Right lobe of liver (tissue), 6 donors: ENCODE results near the gene NANS. TPM values are rescaled to one million over a fixed set of nuclear protein-coding genes. Genes with fewer than 3 reads are reported as not detected.

Experiments
- ATAC-seq, 4 donors: fragments of 200-7000 bp; cut with Tn5 transposase; one replicate each; pipeline ENCODE4 v1.9.1; 2020; ENCODE audit warnings: mild to moderate bottlenecking in 4 of 4, moderate library complexity in 4 of 4
- DNase-seq, 3 donors: peaks; one replicate each; pipeline ENCODE4 v3.0.0-alpha.2; 2020
- H3K27ac ChIP-seq, 3 donors: fragments of 200-600 bp; one replicate each; pipeline ENCODE4 v1.8.0; 2022
- H3K27me3 ChIP-seq, 2 donors: fragments of 200-600 bp; one replicate each; pipeline ENCODE4 v1.8.0; 2022
- H3K36me3 ChIP-seq, 4 donors: fragments of 200-600 bp; sonication (generic) in 1 of 4; one replicate each; pipeline versions ENCODE4 v1.5.1 to v1.8.0; 2017 to 2022; ENCODE audit warnings: control low read depth in 1 of 4
- H3K4me1 ChIP-seq, 4 donors: fragments of 200-600 bp; sonication (generic) in 1 of 4; one replicate each; pipeline versions ENCODE4 v1.5.1 to v1.8.0; 2017 to 2022; ENCODE audit warnings: control low read depth in 1 of 4
- H3K4me3 ChIP-seq, 3 donors: fragments of 200-600 bp; one replicate each; pipeline ENCODE4 v1.8.0; 2022
- H3K9me3 ChIP-seq, 4 donors: fragments of 200-600 bp; sonication (generic) in 1 of 4; one replicate each; pipeline versions ENCODE4 v1.5.1 to v1.8.0; 2017 to 2022; ENCODE audit warnings: control low read depth in 1 of 4
- CTCF ChIP-seq, 4 donors: fragments of 200-600 bp in 3 of 4; fragments of 450-650 bp in 1 of 4; IDR thresholded peaks; one replicate each; pipeline versions ENCODE4 v1.5.1 to v1.8.0; 2016 to 2022; ENCODE audit warnings: antibody characterized with exemption in 4 of 4, mild to moderate bottlenecking in 2 of 4
- POLR2A ChIP-seq: fragments of 450-650 bp; IDR thresholded peaks from one replicate; pipeline ENCODE4 v1.6.1; 2017; ENCODE audit warnings: antibody characterized with exemption, mild to moderate bottlenecking
- WGBS: methylation state at CpG from one replicate; pipeline ENCODE4 v1.1.6; 2018; ENCODE audit warnings: low coverage, low lambda C conversion rate; ENCODE audit not compliant: insufficient coverage; ENCODE audit errors: missing lambda C conversion rate; 5-methylcytosine and 5-hydroxymethylcytosine counted together
- intact Hi-C, 2 donors: fragments of 100-400 bp; cut with DNase I; formaldehyde crosslinking; loops; one replicate each; pipeline versions ENCODE4 v1.11.2 to v1.14.1; 2022
- long read RNA-seq: library from polyadenylated mRNA; unstranded; transcript quantifications from one replicate; pipeline ENCODE4 v2.0.0, GENCODE V29; 2019
- total RNA-seq, 6 experiments: library from RNA; depleted of rRNA in 2 of 6; stranded (reverse); fragments of >200 nt in 2 of 6; fragmentation: NEBNext Ultra II Directional in 3 of 6; extraction: Animal tissue kit (Norgen Biotek cat#: 25700) in 3 of 6; gene quantifications; one replicate each; pipeline versions ENCODE4 v1.1.0 to v1.2.4, GENCODE V29; 2016 to 2023
- donor health status: DM: no; HTN: yes; CAD: no.
- donor health status: DM: no; HTN: no; CAD: no.
- donor health status: DM: no; HTN: no; CAD: no.
- donor health status: DM: no; HTN: yes; CAD: no.
- donor health status: DM: no; HTN: yes; CAD: no.

NANS gene
- total RNA-seq, result 10 to 100 TPM; 16.4 to 43.2 (median 30.2) TPM
- long read RNA-seq, transcript NANS-201 (6 exons, 1,170 nt), result major isoform, 14 of 18 reads
- long read RNA-seq, partial matches to known transcripts, result 2 of 18 reads
- long read RNA-seq, other reads (novel, unspliced or antisense), result 2 of 18 reads

- peak; percentile 96 to 97 (median 97) for DNase-seq
- H3K27ac ChIP-seq, result peak within 1 kb of the TSS; percentile 91 to 92 (median 91)
- ATAC-seq, result peak; percentile 95 to 99 (median 96)
- peak within 1 kb of the TSS; percentile 70 to 86 (median 81) for H3K4me3 ChIP-seq
- intact Hi-C loops, result no loop called here
- peaks cover 0 to 14% (median 5%) of the 10 kb centered on the region in 4 donors for H3K4me1 ChIP-seq
- peaks cover 0 to 7% (median under 1%) of the 10 kb centered on the region in 4 donors for H3K36me3 ChIP-seq
- TF ChIP-seq POLR2A (peak; percentile 99), CTCF (IDR thresholded peaks at IDR 0.05) (no peak)
- no peaks in the 10 kb centered on the region for H3K9me3 ChIP-seq
- H3K27me3 ChIP-seq, result no peaks in the 10 kb centered on the region
- 1% methylated on average over 16 of the region's 80 CpGs for WGBS
Measured at GRCh38 chr9:98056269-98057137, at the start of gene NANS. Gene NANS (plus strand): TSS chr9:98056732. CDS start chr9:98056809, 77 bp downstream.

- H3K36me3 ChIP-seq, result peaks cover 0 to 61% (median 19%) of the 10 kb centered on the region in 4 donors
- TF ChIP-seq CTCF (IDR thresholded peaks at IDR 0.05), result no peak
- TF ChIP-seq POLR2A, result no peak
- WGBS, result 84% methylated on average over 13 of the region's 13 CpGs
- intact Hi-C loops, result no loop called here
- ATAC-seq (no peak), DNase-seq (no peak)
- no peak overlapping the region for H3K27ac ChIP-seq
- no peaks in the 10 kb centered on the region for H3K27me3 ChIP-seq
- no peak overlapping the region for H3K4me3 ChIP-seq
- H3K4me1 ChIP-seq, result no peaks in the 10 kb centered on the region
- no peaks in the 10 kb centered on the region for H3K9me3 ChIP-seq
Measured at GRCh38 chr9:98007251-98007928, 49.1 kb upstream of the NANS start.

GRCh38 chr9:98008764-98009163 lies 47.8 kb upstream of the NANS start:
- H3K4me3 ChIP-seq, result no peak overlapping the region
- TF ChIP-seq CTCF (IDR thresholded peaks at IDR 0.05), result no peak
- TF ChIP-seq POLR2A, result no peak
- DNase-seq (no peak), ATAC-seq (no peak)
- H3K36me3 ChIP-seq, result peaks cover 0 to 74% (median 25%) of the 10 kb centered on the region in 4 donors
- H3K27me3 ChIP-seq, result no peaks in the 10 kb centered on the region
- H3K4me1 ChIP-seq, result no peaks in the 10 kb centered on the region
- no peaks in the 10 kb centered on the region for H3K9me3 ChIP-seq
- intact Hi-C loops, result no loop called here
- WGBS, result 74% methylated on average over 2 of the region's 3 CpGs
- H3K27ac ChIP-seq, result no peak overlapping the region

GRCh38 chr9:98009437-98009836 lies 47.1 kb upstream of the NANS start:
- DNase-seq (no peak), ATAC-seq (no peak)
- Histone ChIP-seq H3K27ac (no peak overlapping the region), H3K27me3 (no peaks in the 10 kb centered on the region), H3K4me1 (no peaks in the 10 kb centered on the region), H3K4me3 (no peak overlapping the region), H3K9me3 (no peaks in the 10 kb centered on the region), H3K36me3 (peaks cover 0 to 81% (median 29%) of the 10 kb centered on the region in 4 donors)
- 84% methylated on average over 3 of the region's 6 CpGs for WGBS
- intact Hi-C loops, result no loop called here
- TF ChIP-seq CTCF (IDR thresholded peaks at IDR 0.05) (no peak), POLR2A (no peak)
